ENCODE results near the gene CRYM.
"Not testable (repeated sequence)": the region's sequence is repeated elsewhere in the genome, so short reads cannot be mapped to it uniquely, and the experiment has no call there.

The CRYM gene

GRCh38 chr16:21275529-21275928 is 2.6 kb downstream of the CRYM start:
- no peaks in the 10 kb centered on the region for H3K36me3 ChIP-seq (ENCODE audit: control insufficient read depth, insufficient read depth, low read length)
- H3K9me3 ChIP-seq (ENCODE audit: control insufficient read depth, low read length) = no peaks in the 10 kb centered on the region
- H3K9ac ChIP-seq (ENCODE audit: low read length) = no peak overlapping the region
- H3K27me3 ChIP-seq (ENCODE audit: control insufficient read depth, insufficient read depth, low read length) = peaks cover 13% of the 10 kb centered on the region
- H3K4me3 ChIP-seq (ENCODE audit: low read length) = no peak overlapping the region
- peaks cover 8% of the 10 kb centered on the region for H3K4me1 ChIP-seq (ENCODE audit: control insufficient read depth, insufficient read depth, low read length)

GRCh38 chr16:21274172-21274726 is 3.8 kb downstream of the CRYM start:
- H3K9ac ChIP-seq (ENCODE audit: low read length) = no peak overlapping the region
- H3K4me3 ChIP-seq (ENCODE audit: low read length) = no peak overlapping the region
- no peaks in the 10 kb centered on the region for H3K36me3 ChIP-seq (ENCODE audit: control insufficient read depth, insufficient read depth, low read length)
- H3K9me3 ChIP-seq (ENCODE audit: control insufficient read depth, low read length) = no peaks in the 10 kb centered on the region
- H3K27me3 ChIP-seq (ENCODE audit: control insufficient read depth, insufficient read depth, low read length) = peaks cover 13% of the 10 kb centered on the region
- H3K4me1 ChIP-seq (ENCODE audit: control insufficient read depth, insufficient read depth, low read length) = peaks cover 8% of the 10 kb centered on the region

- not testable (repeated sequence) for H3K27me3 ChIP-seq (ENCODE audit: control insufficient read depth, insufficient read depth, low read length); H3K36me3 ChIP-seq (ENCODE audit: control insufficient read depth, insufficient read depth, low read length); H3K9ac ChIP-seq (ENCODE audit: low read length); H3K9me3 ChIP-seq (ENCODE audit: control insufficient read depth, low read length); H3K4me3 ChIP-seq (ENCODE audit: low read length); H3K4me1 ChIP-seq (ENCODE audit: control insufficient read depth, insufficient read depth, low read length)
Measured at GRCh38 chr16:21272763-21273162, 5.3 kb downstream of the CRYM start.

GRCh38 chr16:21272253-21272652 is 5.8 kb downstream of the CRYM start:
- no peak overlapping the region for H3K9ac ChIP-seq (ENCODE audit: low read length)

DNA sequence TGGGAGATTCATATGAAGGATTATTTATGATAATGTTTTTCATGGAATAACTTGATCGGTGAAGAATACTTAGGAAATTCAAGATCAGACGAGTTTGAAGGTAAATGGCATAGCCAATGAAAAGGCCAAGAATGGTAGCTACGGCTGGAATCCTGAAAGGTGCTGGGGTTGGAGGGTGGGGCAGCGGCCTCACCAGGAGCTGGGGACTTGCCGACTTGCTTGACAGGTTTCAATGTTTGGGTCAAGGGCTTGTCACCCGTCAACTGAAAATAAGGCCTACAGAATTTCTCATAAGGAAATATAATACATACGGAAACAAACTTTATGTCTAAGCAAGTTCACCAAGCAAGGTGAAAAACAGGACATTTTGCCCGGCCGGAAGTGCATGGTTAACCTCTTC is 9.9 kb downstream of the CRYM start:
- H3K9me3 ChIP-seq (ENCODE audit: control insufficient read depth, low read length) = no peaks in the 10 kb centered on the region
- H3K36me3 ChIP-seq (ENCODE audit: control insufficient read depth, insufficient read depth, low read length) = no peaks in the 10 kb centered on the region
- no peaks in the 10 kb centered on the region for H3K27me3 ChIP-seq (ENCODE audit: control insufficient read depth, insufficient read depth, low read length)
- no peak overlapping the region for H3K4me3 ChIP-seq (ENCODE audit: low read length)
- H3K9ac ChIP-seq (ENCODE audit: low read length) = no peak overlapping the region
- H3K4me1 ChIP-seq (ENCODE audit: control insufficient read depth, insufficient read depth, low read length) = peaks cover 10% of the 10 kb centered on the region

More at GRCh38 chr16:21272253-21272652, 5.8 kb downstream of the CRYM start:
- Histone ChIP-seq H3K27me3 (ENCODE audit: control insufficient read depth, insufficient read depth, low read length) (peaks cover 5% of the 10 kb centered on the region), H3K36me3 (ENCODE audit: control insufficient read depth, insufficient read depth, low read length) (no peaks in the 10 kb centered on the region), H3K9me3 (ENCODE audit: control insufficient read depth, low read length) (no peaks in the 10 kb centered on the region), H3K4me3 (ENCODE audit: low read length) (no peak overlapping the region), H3K4me1 (ENCODE audit: control insufficient read depth, insufficient read depth, low read length) (no peaks in the 10 kb centered on the region)

- Histone ChIP-seq H3K27me3 (ENCODE audit: control insufficient read depth, insufficient read depth, low read length) (no peaks in the 10 kb centered on the region), H3K4me1 (ENCODE audit: control insufficient read depth, insufficient read depth, low read length) (peaks cover 10% of the 10 kb centered on the region), H3K4me3 (ENCODE audit: low read length) (no peak overlapping the region), H3K36me3 (ENCODE audit: control insufficient read depth, insufficient read depth, low read length) (no peaks in the 10 kb centered on the region), H3K9ac (ENCODE audit: low read length) (no peak overlapping the region), H3K9me3 (ENCODE audit: control insufficient read depth, low read length) (no peaks in the 10 kb centered on the region)
Measured at GRCh38 chr16:21267298-21267697, 10.8 kb downstream of the CRYM start.

- Histone ChIP-seq H3K27me3 (ENCODE audit: control insufficient read depth, insufficient read depth, low read length) (no peaks in the 10 kb centered on the region), H3K9me3 (ENCODE audit: control insufficient read depth, low read length) (no peaks in the 10 kb centered on the region), H3K36me3 (ENCODE audit: control insufficient read depth, insufficient read depth, low read length) (no peaks in the 10 kb centered on the region), H3K4me1 (ENCODE audit: control insufficient read depth, insufficient read depth, low read length) (peaks cover 28% of the 10 kb centered on the region), H3K9ac (ENCODE audit: low read length) (no peak overlapping the region), H3K4me3 (ENCODE audit: low read length) (no peak overlapping the region)
Measured at GRCh38 chr16:21265104-21265837, 12.8 kb downstream of the CRYM start.

DNA sequence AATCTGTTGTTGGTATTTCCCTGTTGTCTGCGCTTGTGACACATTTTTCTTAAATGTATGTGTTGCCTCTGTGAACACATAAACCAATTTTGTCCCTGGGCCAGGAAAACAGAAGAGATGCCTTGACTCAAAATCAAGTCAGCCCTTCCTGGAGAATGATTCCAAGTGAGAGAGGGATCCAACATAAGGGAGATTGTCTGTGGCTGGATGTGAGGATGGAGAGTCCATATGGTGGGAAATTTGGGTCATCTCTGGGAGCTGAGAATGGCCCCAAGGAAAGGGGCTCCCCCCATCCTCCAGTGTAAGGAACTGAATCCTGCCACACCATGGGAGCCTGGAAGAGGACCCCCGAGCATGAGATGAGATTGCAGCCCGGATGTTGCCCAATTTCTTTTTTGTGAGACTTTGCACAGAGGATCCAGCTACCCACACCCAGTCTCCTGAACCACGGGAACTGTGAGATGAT is 13.5 kb downstream of the CRYM start:
- Histone ChIP-seq H3K9ac (ENCODE audit: low read length) (no peak overlapping the region), H3K27me3 (ENCODE audit: control insufficient read depth, insufficient read depth, low read length) (no peaks in the 10 kb centered on the region), H3K36me3 (ENCODE audit: control insufficient read depth, insufficient read depth, low read length) (no peaks in the 10 kb centered on the region), H3K4me1 (ENCODE audit: control insufficient read depth, insufficient read depth, low read length) (peaks cover 28% of the 10 kb centered on the region), H3K9me3 (ENCODE audit: control insufficient read depth, low read length) (no peaks in the 10 kb centered on the region), H3K4me3 (ENCODE audit: low read length) (no peak overlapping the region)

- H3K36me3 ChIP-seq (ENCODE audit: control insufficient read depth, insufficient read depth, low read length) = no peaks in the 10 kb centered on the region
- H3K9ac ChIP-seq (ENCODE audit: low read length) = no peak overlapping the region
- H3K4me3 ChIP-seq (ENCODE audit: low read length) = no peak overlapping the region
- H3K27me3 ChIP-seq (ENCODE audit: control insufficient read depth, insufficient read depth, low read length) = no peaks in the 10 kb centered on the region
- H3K4me1 ChIP-seq (ENCODE audit: control insufficient read depth, insufficient read depth, low read length) = peaks cover 28% of the 10 kb centered on the region
- no peaks in the 10 kb centered on the region for H3K9me3 ChIP-seq (ENCODE audit: control insufficient read depth, low read length)
Measured at GRCh38 chr16:21263640-21264570, 14.2 kb downstream of the CRYM start.

DNA sequence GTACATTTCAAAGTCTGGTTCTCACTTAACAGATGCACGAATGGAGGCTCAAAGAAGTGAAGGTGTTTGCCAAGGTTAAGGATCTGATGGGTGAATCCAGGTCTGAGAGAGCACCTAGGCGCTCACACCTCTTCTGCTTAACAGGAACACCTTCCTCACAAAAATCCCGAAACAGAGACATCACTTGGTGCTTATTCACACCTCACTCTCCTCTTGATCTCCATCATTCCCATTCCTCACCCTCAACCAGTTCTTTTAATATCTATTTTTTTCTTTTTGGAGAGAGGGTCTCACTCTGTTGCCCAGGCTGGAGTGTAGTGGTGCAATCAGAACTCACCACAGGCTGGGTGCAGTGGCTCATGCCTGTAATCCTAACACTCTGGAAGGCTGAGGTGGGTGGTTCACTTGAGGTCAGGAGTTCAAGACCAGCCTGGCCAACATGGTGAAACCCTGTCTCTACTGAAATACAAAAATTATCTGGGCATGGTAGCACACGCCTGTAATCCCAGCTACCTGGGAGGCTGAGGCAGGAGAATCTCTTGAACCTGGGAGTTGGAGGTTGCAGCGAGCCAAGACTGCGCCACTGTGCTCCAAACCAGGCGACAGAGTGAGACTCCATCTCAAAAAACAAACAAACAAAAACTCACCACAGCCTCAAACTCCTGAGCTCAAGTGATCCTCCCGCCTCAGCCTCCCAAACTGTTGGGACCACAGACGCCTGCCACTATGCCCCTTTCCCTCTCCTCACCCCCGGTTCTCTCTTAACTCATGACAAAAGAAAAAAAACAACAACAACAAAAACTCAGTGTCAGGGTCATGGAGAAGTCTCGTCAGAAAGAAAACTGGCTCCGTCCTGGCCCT is 15.1 kb downstream of the CRYM start:
- no peaks in the 10 kb centered on the region for H3K9me3 ChIP-seq (ENCODE audit: control insufficient read depth, low read length)
- H3K27me3 ChIP-seq (ENCODE audit: control insufficient read depth, insufficient read depth, low read length) = no peaks in the 10 kb centered on the region
- no peak overlapping the region for H3K4me3 ChIP-seq (ENCODE audit: low read length)
- peaks cover 28% of the 10 kb centered on the region for H3K4me1 ChIP-seq (ENCODE audit: control insufficient read depth, insufficient read depth, low read length)
- H3K36me3 ChIP-seq (ENCODE audit: control insufficient read depth, insufficient read depth, low read length) = no peaks in the 10 kb centered on the region
- no peak overlapping the region for H3K9ac ChIP-seq (ENCODE audit: low read length)

DNA sequence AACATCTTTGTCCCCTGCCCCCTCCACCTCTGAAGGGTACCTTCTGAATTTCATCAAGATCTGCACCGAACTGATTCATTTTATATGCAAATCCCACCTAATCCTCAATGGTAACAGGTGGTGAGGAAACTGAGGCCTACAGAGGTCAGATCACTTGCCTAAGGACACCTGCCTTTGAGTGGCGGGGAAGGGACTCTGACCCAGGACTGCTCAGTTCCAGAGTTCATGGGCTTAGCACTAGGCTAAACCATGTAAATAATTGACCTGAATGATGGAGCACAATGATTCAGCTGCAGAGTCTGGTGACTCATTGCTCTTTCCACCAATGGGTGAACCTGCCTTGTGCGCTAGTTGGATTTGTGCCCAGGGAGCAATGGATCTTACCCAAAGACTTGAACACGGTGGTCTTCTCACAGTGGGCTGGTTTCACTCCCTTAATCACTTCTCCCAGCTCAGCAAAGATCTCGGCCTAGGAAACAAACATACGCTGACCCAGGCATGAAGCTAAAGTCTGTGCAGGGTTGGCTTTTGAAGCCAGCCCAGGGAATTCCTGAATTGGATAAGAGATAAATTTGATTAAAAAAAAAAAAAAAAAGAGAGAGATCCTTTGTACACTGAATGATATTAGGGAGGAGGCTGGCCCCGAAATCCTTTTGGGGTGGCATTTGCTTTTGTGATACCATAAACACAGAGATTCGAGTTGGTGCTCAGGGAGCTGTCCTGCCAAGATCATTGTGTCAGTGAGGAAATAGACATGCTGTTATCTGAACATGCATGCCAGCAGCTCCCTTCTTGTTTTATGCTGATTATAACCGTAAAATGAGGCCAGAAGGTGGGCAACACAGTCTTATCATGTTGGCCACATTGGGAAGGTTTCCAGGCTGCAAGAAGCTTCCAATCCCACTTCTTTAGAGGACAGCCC is 17.0 kb downstream of the CRYM start:
- Histone ChIP-seq H3K36me3 (ENCODE audit: control insufficient read depth, insufficient read depth, low read length) (no peaks in the 10 kb centered on the region), H3K27me3 (ENCODE audit: control insufficient read depth, insufficient read depth, low read length) (no peaks in the 10 kb centered on the region), H3K9ac (ENCODE audit: low read length) (no peak overlapping the region), H3K4me3 (ENCODE audit: low read length) (no peak overlapping the region), H3K4me1 (ENCODE audit: control insufficient read depth, insufficient read depth, low read length) (peaks cover 28% of the 10 kb centered on the region), H3K9me3 (ENCODE audit: control insufficient read depth, low read length) (no peaks in the 10 kb centered on the region)
